ENCODE results near the gene MSN. TPM values are rescaled to one million over a fixed set of nuclear protein-coding genes. Genes with fewer than 3 reads are reported as not detected.
A peak's percentile ranks its signal among the peaks of the same experiment; 100 is the strongest.
"Not testable (repeated sequence)": the region's sequence is repeated elsewhere in the genome, so short reads cannot be mapped to it uniquely, and the experiment has no call there.

MSN gene
- total RNA-seq (59.0 and 73.0 TPM in 2 replicates), polyA plus RNA-seq (73.5 and 81.9 TPM in 2 replicates)

GRCh38 chrX:65667503-65668376 lies at the start of gene MSN:
Gene MSN (plus strand): TSS chrX:65667654. CDS start chrX:65667842, 188 bp downstream.
- peaks cover 25% of the 10 kb centered on the region for H3K79me2 ChIP-seq
- no peaks in the 10 kb centered on the region for H3K9me2 ChIP-seq (replicated peaks; ENCODE audit: insufficient read depth)
- no peaks in the 10 kb centered on the region for H3K4me1 ChIP-seq (ENCODE audit: insufficient read depth)
- WGBS (ENCODE audit: low lambda C conversion rate, missing lambda C conversion rate): 47% methylated on average over 33 of the region's 56 CpGs
- H3K36me3 ChIP-seq (replicated peaks; ENCODE audit: insufficient read depth, low read depth): no peaks in the 10 kb centered on the region
- no peaks in the 10 kb centered on the region for H3K9me3 ChIP-seq (ENCODE audit: low read depth)
- H2AFZ ChIP-seq: peak within 1 kb of the TSS; percentile 56
- H3K27me3 ChIP-seq: no peaks in the 10 kb centered on the region
- H3K4me3 ChIP-seq: peak within 1 kb of the TSS; percentile 52
- peak within 1 kb of the TSS; percentile 91 for H3K27ac ChIP-seq
- DNase-seq (ENCODE audit: low spot score): peak; percentile 59
- peak within 1 kb of the TSS; percentile 78 for H3K4me2 ChIP-seq
- H4K20me1 ChIP-seq (ENCODE audit: insufficient read depth, poor library complexity, severe bottlenecking): no peaks in the 10 kb centered on the region
- no peak for TF ChIP-seq EZH2 (IDR thresholded peaks at IDR 0.05; ENCODE audit: borderline replicate concordance)
- TF ChIP-seq, protein P1, sequence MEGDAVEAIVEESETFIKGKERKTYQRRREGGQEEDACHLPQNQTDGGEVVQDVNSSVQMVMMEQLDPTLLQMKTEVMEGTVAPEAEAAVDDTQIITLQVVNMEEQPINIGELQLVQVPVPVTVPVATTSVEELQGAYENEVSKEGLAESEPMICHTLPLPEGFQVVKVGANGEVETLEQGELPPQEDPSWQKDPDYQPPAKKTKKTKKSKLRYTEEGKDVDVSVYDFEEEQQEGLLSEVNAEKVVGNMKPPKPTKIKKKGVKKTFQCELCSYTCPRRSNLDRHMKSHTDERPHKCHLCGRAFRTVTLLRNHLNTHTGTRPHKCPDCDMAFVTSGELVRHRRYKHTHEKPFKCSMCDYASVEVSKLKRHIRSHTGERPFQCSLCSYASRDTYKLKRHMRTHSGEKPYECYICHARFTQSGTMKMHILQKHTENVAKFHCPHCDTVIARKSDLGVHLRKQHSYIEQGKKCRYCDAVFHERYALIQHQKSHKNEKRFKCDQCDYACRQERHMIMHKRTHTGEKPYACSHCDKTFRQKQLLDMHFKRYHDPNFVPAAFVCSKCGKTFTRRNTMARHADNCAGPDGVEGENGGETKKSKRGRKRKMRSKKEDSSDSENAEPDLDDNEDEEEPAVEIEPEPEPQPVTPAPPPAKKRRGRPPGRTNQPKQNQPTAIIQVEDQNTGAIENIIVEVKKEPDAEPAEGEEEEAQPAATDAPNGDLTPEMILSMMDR (IDR thresholded peaks at IDR 0.05; ENCODE audit: poor library complexity): peak; percentile 29

DNA sequence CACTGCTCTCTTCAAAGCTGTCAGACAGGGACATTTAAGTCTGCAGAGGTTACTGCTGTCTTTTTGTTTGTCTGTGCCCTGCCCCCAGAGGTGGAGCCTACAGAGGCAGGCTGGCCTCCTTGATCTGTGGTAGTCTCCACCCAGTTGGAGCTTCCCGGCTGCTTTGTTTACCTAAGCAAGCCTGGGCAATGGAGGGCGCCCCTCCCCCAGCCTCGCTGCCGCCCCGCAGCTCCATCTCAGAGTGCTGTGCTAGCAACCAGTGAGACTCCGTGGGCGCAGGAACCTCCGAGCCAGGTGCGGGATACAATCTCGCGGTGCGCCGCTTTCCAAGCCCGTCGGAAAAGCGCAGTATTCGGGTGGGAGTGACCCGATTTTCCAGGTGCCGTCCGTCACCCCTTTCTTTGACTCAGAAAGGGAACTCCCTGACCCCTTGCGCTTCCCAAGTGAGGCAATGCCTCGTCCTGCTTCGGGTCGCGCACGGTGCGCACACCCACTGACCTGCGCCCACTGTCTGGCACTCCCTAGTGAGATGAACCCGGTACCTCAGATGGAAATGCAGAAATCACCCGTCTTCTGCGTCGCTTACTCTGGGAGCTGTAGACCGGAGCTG lies 47.3 kb upstream of the MSN start:
- H3K36me3 ChIP-seq (replicated peaks; ENCODE audit: insufficient read depth, low read depth); H3K27ac ChIP-seq; H3K9me2 ChIP-seq (replicated peaks; ENCODE audit: insufficient read depth); H3K9me3 ChIP-seq (ENCODE audit: low read depth); H2AFZ ChIP-seq; DNase-seq (ENCODE audit: low spot score); H3K79me2 ChIP-seq; H3K4me1 ChIP-seq (ENCODE audit: insufficient read depth); H4K20me1 ChIP-seq (ENCODE audit: insufficient read depth, poor library complexity, severe bottlenecking); H3K4me3 ChIP-seq; H3K27me3 ChIP-seq: not testable (repeated sequence)
- peak overlapping the region; percentile 25 for H3K4me2 ChIP-seq
- WGBS (ENCODE audit: low lambda C conversion rate, missing lambda C conversion rate): 76% methylated on average over 33 of the region's 33 CpGs

DNA sequence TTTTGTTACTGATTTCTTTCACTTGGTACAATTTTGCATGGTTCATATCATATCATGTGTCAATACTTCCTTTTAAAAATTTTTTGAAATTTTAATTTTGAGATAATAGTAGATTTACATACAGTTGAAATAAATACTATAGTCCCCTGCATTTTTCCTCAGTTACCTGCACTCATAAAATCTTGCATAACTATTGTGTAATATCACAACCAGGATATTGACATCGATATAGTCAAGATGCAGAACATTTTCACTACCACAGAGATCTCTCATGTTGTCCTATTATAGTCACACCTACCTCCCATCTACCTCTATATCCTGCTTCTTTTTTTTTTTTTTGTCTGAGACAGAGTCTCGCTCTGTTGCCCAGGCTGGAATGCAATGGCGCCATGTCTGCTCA lies 36.7 kb upstream of the MSN start:
- Histone ChIP-seq H3K27ac (no peak overlapping the region), H3K9me2 (replicated peaks; ENCODE audit: insufficient read depth) (no peaks in the 10 kb centered on the region), H3K36me3 (replicated peaks; ENCODE audit: insufficient read depth, low read depth) (no peaks in the 10 kb centered on the region), H4K20me1 (ENCODE audit: insufficient read depth, poor library complexity, severe bottlenecking) (no peaks in the 10 kb centered on the region), H3K27me3 (no peaks in the 10 kb centered on the region), H3K79me2 (no peaks in the 10 kb centered on the region), H3K9me3 (ENCODE audit: low read depth) (no peaks in the 10 kb centered on the region), H3K4me2 (no peak overlapping the region), H2AFZ (no peak overlapping the region), H3K4me3 (no peak overlapping the region), H3K4me1 (ENCODE audit: insufficient read depth) (no peaks in the 10 kb centered on the region)
- 64% methylated on average over 3 of the region's 3 CpGs for WGBS (ENCODE audit: low lambda C conversion rate, missing lambda C conversion rate)
- TF ChIP-seq, protein P1 (IDR thresholded peaks at IDR 0.05; ENCODE audit: poor library complexity): no peak
- TF ChIP-seq EZH2phosphoT487 (IDR thresholded peaks at IDR 0.05; ENCODE audit: low read depth, severe bottlenecking, unreplicated experiment) (no peak), EZH2 (IDR thresholded peaks at IDR 0.05; ENCODE audit: borderline replicate concordance) (no peak)
- DNase-seq (ENCODE audit: low spot score): no peak

GRCh38 chrX:65633826-65634225 lies 33.6 kb upstream of the MSN start:
- Histone ChIP-seq H3K27me3 (no peaks in the 10 kb centered on the region), H3K4me1 (ENCODE audit: insufficient read depth) (no peaks in the 10 kb centered on the region), H3K9me2 (replicated peaks; ENCODE audit: insufficient read depth) (no peaks in the 10 kb centered on the region), H3K27ac (no peak overlapping the region), H3K79me2 (no peaks in the 10 kb centered on the region), H4K20me1 (ENCODE audit: insufficient read depth, poor library complexity, severe bottlenecking) (no peaks in the 10 kb centered on the region), H3K4me2 (no peak overlapping the region), H3K4me3 (no peak overlapping the region), H3K9me3 (ENCODE audit: low read depth) (no peaks in the 10 kb centered on the region), H2AFZ (no peak overlapping the region), H3K36me3 (replicated peaks; ENCODE audit: insufficient read depth, low read depth) (no peaks in the 10 kb centered on the region)
- DNase-seq (ENCODE audit: low spot score): no peak
- TF ChIP-seq EZH2phosphoT487 (IDR thresholded peaks at IDR 0.05; ENCODE audit: low read depth, severe bottlenecking, unreplicated experiment): no peak
- TF ChIP-seq, protein P1 (IDR thresholded peaks at IDR 0.05; ENCODE audit: poor library complexity): no peak
- no peak for TF ChIP-seq EZH2 (IDR thresholded peaks at IDR 0.05; ENCODE audit: borderline replicate concordance)
- 88% methylated on average over 1 of the region's 1 CpG for WGBS (ENCODE audit: low lambda C conversion rate, missing lambda C conversion rate)
